SK-N-SH (cell line): Measurements from ENCODE around the gene TPMT. TPM values are rescaled to one million over a fixed set of nuclear protein-coding genes. Genes with fewer than 3 reads are reported as not detected.

ENCODE experiments used
- CTCF ChIA-PET: fragments of 300-600, 350-600 bp; formaldehyde crosslinking; extraction: SDS; loops from one replicate; lab custom pipeline; 2021; lab: Yijun Ruan, JAX
- POLR2A ChIA-PET: fragments of 350-600 bp; sonication (Branson Sonifier 250); formaldehyde crosslinking; extraction: SDS; loops from one replicate; lab custom pipeline; 2020; ENCODE audit warnings: antibody characterized with exemption, inconsistent platforms; lab: Yijun Ruan, JAX
- DNase-seq: peaks from one replicate; pipeline ENCODE4 v3.0.0; 2012
- H2AFZ ChIP-seq: fragments of 200-600 bp; sonication (generic); 2 replicates; pipeline ENCODE4 v1.8.1; 2016; ENCODE audit warnings: antibody characterized with exemption, mild to moderate bottlenecking, low read depth
- H3F3A ChIP-seq: fragments of 200-600 bp; sonication (generic); replicated peaks from 2 replicates; pipeline ENCODE3; 2016; ENCODE audit warnings: antibody characterized with exemption, mild to moderate bottlenecking; ENCODE audit not compliant: insufficient read depth
- H3K27ac ChIP-seq, 2 experiments: fragments of 200-500 bp in 1 of 2; fragments of 200-600 bp in 1 of 2; sonication (Bioruptor generic) in 1 of 2; sonication (generic), shearing (Covaris generic) in 1 of 2; 2 replicates each; pipeline versions ENCODE4 v1.5.1 to v1.6.1; 2014 to 2016; ENCODE audit warnings: low read depth in 2 of 2, inconsistent platforms in 1 of 2, low read length in 1 of 2, mild to moderate bottlenecking in 1 of 2, mixed read lengths in 1 of 2
- H3K27me3 ChIP-seq: fragments of 200-600 bp; sonication (generic), shearing (Covaris generic); 2 replicates; pipeline ENCODE4 v1.6.1; 2016; ENCODE audit warnings: mixed run types; ENCODE audit not compliant: insufficient read depth
- H3K36me3 ChIP-seq, 2 experiments: fragments of 200-500 bp in 1 of 2; fragments of 200-600 bp in 1 of 2; sonication (Bioruptor generic) in 1 of 2; sonication (generic) in 1 of 2; replicated peaks in 1 of 2; 2 replicates each; pipeline versions ENCODE3 to v1.5.1; 2014 to 2016; ENCODE audit warnings: low read length in 1 of 2, mild to moderate bottlenecking in 1 of 2; ENCODE audit not compliant: insufficient read depth in 2 of 2, control insufficient read depth in 1 of 2
- H3K4me1 ChIP-seq, 2 experiments: fragments of 200-500 bp in 1 of 2; fragments of 200-600 bp in 1 of 2; sonication (Bioruptor generic) in 1 of 2; sonication (generic), shearing (Covaris generic) in 1 of 2; 2 replicates each; pipeline versions ENCODE4 v1.5.1 to v1.6.1; 2014 to 2016; ENCODE audit warnings: low read depth in 1 of 2, low read length in 1 of 2, mixed run types in 1 of 2; ENCODE audit not compliant: insufficient read depth in 2 of 2, control insufficient read depth in 1 of 2
- H3K4me2 ChIP-seq: fragments of 200-600 bp; sonication (generic), shearing (Covaris generic); 2 replicates; pipeline ENCODE4 v1.6.1; 2017; ENCODE audit warnings: mixed run types
- H3K4me3 ChIP-seq, 2 experiments: fragments of 200-500 bp in 1 of 2; fragments of 200-600 bp in 1 of 2; sonication (Bioruptor generic) in 1 of 2; sonication (generic), shearing (Covaris generic) in 1 of 2; 2 replicates each; pipeline versions ENCODE4 v1.5.1 to v1.8.1; 2014 to 2016; ENCODE audit warnings: low read depth in 2 of 2, inconsistent platforms in 1 of 2, low read length in 1 of 2, mild to moderate bottlenecking in 1 of 2, mixed read lengths in 1 of 2, moderate library complexity in 1 of 2
- H3K79me2 ChIP-seq: fragments of 200-600 bp; sonication (generic); 2 replicates; pipeline ENCODE4 v1.8.1; 2017; ENCODE audit warnings: mild to moderate bottlenecking; ENCODE audit not compliant: insufficient read depth
- H3K9ac ChIP-seq: fragments of 200-600 bp; sonication (generic); 2 replicates; pipeline ENCODE4 v1.6.1; 2017; ENCODE audit warnings: mixed run types
- H3K9me2 ChIP-seq: fragments of 200-600 bp; sonication (generic); 2 replicates; pipeline ENCODE4 v1.6.1; 2017; ENCODE audit warnings: mixed run types
- H3K9me3 ChIP-seq: fragments of 200-600 bp; sonication (generic); 2 replicates; pipeline ENCODE4 v1.6.1; 2017; ENCODE audit warnings: mixed run types, mild to moderate bottlenecking, moderate library complexity
- H4K20me1 ChIP-seq: fragments of 200-600 bp; sonication (generic); 2 replicates; pipeline ENCODE4 v1.6.1; 2017; ENCODE audit warnings: mild to moderate bottlenecking, mixed run types; ENCODE audit not compliant: insufficient read depth
- CHD2 ChIP-seq: fragments of 150-350 bp; IDR thresholded peaks from 2 replicates; pipeline ENCODE4 v1.6.1; 2018; ENCODE audit warnings: low read length; ENCODE audit not compliant: partially characterized antibody
- CTCF ChIP-seq: fragments of 200-600 bp; sonication (generic); IDR thresholded peaks from 2 replicates; pipeline ENCODE4 v1.6.1; 2017; ENCODE audit warnings: antibody characterized with exemption, mild to moderate bottlenecking, moderate library complexity
- FOXM1 ChIP-seq: IDR thresholded peaks from 2 replicates; pipeline ENCODE4 v1.4.0; 2012; ENCODE audit warnings: low read depth, mild to moderate bottlenecking
- GABPA ChIP-seq: IDR thresholded peaks from 2 replicates; pipeline ENCODE4 v1.4.0; 2012; ENCODE audit warnings: low read depth, mild to moderate bottlenecking
- IRF3 ChIP-seq: fragments of 150-350 bp; IDR thresholded peaks from 2 replicates; pipeline ENCODE4 v1.6.1; 2016; ENCODE audit warnings: mild to moderate bottlenecking, low read depth, low read length
- MXI1 ChIP-seq: IDR thresholded peaks from 2 replicates; pipeline ENCODE4 v1.6.1; 2012; ENCODE audit warnings: mild to moderate bottlenecking, low read depth, low read length, improper control_type of control experiment
- NFIC ChIP-seq: IDR thresholded peaks from 2 replicates; pipeline ENCODE4 v1.4.0; 2012; ENCODE audit warnings: borderline replicate concordance
- NRF1 ChIP-seq: IDR thresholded peaks from 2 replicates; pipeline ENCODE4 v1.6.1; 2012; ENCODE audit warnings: low read depth, mild to moderate bottlenecking, low read length
- TAF1 ChIP-seq: IDR thresholded peaks from 2 replicates; pipeline ENCODE4 v1.6.1; 2012; ENCODE audit warnings: low read depth, mild to moderate bottlenecking, low read length, moderate library complexity, borderline replicate concordance
- ZBTB33 ChIP-seq: IDR thresholded peaks from 2 replicates; pipeline ENCODE4 v1.4.0; 2012; ENCODE audit warnings: low read depth, borderline replicate concordance
- WGBS: methylation state at CpG from one replicate; pipeline ENCODE4 v1.1.6; 2017; ENCODE audit warnings: low lambda C conversion rate; 5-methylcytosine and 5-hydroxymethylcytosine counted together
- polyA plus RNA-seq, 3 experiments: library from polyadenylated mRNA; depleted of rRNA; stranded (reverse); fragments of >200 nt; gene quantifications; 2 replicates each; pipeline ENCODE4 v1.2.3, GENCODE V29; 2012
- TF ChIP-seq, protein P1 (sequence below): IDR thresholded peaks from 2 replicates; pipeline ENCODE4; 2012
- TF ChIP-seq, protein P2 (sequence below): IDR thresholded peaks from 2 replicates; pipeline ENCODE4 v1.4.0; 2012; ENCODE audit warnings: low read depth, borderline replicate concordance

Gene TPMT
- polyA plus RNA-seq, 1 of the 3 experiments (the other 2 are of a cell fraction): 8.1 TPM

- Histone ChIP-seq H4K20me1 (no peaks in the 10 kb centered on the region), H3K4me3 (no peak overlapping the region), H3K27ac (no peak overlapping the region), H3K27me3 (no peaks in the 10 kb centered on the region), H3K9ac (no peak overlapping the region), H3K4me2 (no peak overlapping the region), H2AFZ (no peak overlapping the region), H3K79me2 (no peaks in the 10 kb centered on the region), H3K4me1 (no peaks in the 10 kb centered on the region), H3F3A (no peaks in the 10 kb centered on the region), H3K9me3 (peaks cover 26% of the 10 kb centered on the region; the same call in 1 of the 2 replicates), H3K9me2 (no peaks in the 10 kb centered on the region), H3K36me3 (no peaks in the 10 kb centered on the region)
- ChIA-PET CTCF (no interaction called here), POLR2A (no interaction called here)
- no peak for TF ChIP-seq CHD2
- TF ChIP-seq CTCF: no peak
- DNase-seq: no peak
- 33% methylated on average over 1 of the region's 1 CpG for WGBS
Observed at GRCh38 chr6:18107061-18107460, 47.8 kb downstream of the TPMT start.

DNA sequence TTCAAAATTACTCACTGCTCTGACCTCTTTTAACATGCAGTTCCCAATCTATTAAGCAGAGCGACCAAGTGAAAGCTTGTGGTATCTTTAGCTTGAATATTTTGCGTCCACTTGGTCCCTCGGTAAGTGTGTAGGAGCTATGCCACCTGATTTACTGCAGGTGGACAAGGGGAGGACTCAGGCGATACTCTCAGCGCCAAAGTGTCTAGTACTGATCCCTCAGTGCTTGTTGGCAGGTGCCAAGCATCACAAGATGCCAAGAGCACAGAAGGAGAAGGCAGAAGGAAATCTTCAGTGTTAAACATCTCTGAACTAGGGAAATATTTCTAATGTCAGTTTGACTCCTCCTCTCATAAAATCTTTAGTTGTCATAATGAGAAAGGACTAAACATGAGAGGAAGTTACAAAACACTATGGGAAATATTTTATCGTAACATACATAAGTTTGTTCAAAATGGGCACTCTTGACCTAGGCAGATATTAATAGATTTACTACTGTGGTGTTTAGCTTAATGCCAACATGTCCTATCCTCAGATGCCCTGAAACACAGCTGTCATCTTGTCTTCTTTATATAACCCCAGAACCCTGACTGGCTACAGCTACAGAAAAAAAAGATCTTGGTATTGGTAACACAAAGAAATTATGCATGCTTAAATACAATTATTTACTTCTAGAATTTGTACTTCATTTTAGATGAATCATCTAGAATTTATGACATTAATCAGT is 51.9 kb downstream of the TPMT start:
- DNase-seq: no peak
- WGBS: 85% methylated on average over 6 of the region's 6 CpGs
- Histone ChIP-seq H3K4me3 (no peak overlapping the region), H3K4me2 (no peak overlapping the region), H3K36me3 (no peaks in the 10 kb centered on the region), H3K9me2 (no peaks in the 10 kb centered on the region), H3K9me3 (peaks cover 21% of the 10 kb centered on the region; the same call in 1 of the 2 replicates), H4K20me1 (no peaks in the 10 kb centered on the region), H3K27ac (no peak overlapping the region), H3K27me3 (no peaks in the 10 kb centered on the region), H2AFZ (no peak overlapping the region), H3K9ac (no peak overlapping the region), H3K79me2 (no peaks in the 10 kb centered on the region), H3F3A (no peaks in the 10 kb centered on the region), H3K4me1 (no peaks in the 10 kb centered on the region)
- TF ChIP-seq FOXM1: no peak
- ChIA-PET POLR2A (no interaction called here), CTCF (no interaction called here)

- peaks cover 12% of the 10 kb centered on the region; the same call in 1 of the 2 replicates for H3K9me3 ChIP-seq
- H3K9ac ChIP-seq: no peak overlapping the region
- ChIA-PET CTCF (interaction anchor here (1.0 to 1.5 kb wide), 2 partner anchors 11 to 14 kb away, joined by 3 read pairs; no protein-coding TSS in a partner anchor), POLR2A (no interaction called here)
- H3K27me3 ChIP-seq: no peaks in the 10 kb centered on the region
- no peaks in the 10 kb centered on the region for H3K36me3 ChIP-seq
- no peak overlapping the region for H3K4me3 ChIP-seq
- no peak overlapping the region for H3K27ac ChIP-seq
- no peaks in the 10 kb centered on the region for H3K79me2 ChIP-seq
- no peaks in the 10 kb centered on the region for H4K20me1 ChIP-seq
- no peak overlapping the region for H2AFZ ChIP-seq
- H3F3A ChIP-seq: no peaks in the 10 kb centered on the region
- 68% methylated on average over 2 of the region's 2 CpGs for WGBS
- no peaks in the 10 kb centered on the region for H3K9me2 ChIP-seq
- DNase-seq: no peak
- no peak overlapping the region for H3K4me2 ChIP-seq
- no peaks in the 10 kb centered on the region for H3K4me1 ChIP-seq
- TF ChIP-seq, protein P1, sequence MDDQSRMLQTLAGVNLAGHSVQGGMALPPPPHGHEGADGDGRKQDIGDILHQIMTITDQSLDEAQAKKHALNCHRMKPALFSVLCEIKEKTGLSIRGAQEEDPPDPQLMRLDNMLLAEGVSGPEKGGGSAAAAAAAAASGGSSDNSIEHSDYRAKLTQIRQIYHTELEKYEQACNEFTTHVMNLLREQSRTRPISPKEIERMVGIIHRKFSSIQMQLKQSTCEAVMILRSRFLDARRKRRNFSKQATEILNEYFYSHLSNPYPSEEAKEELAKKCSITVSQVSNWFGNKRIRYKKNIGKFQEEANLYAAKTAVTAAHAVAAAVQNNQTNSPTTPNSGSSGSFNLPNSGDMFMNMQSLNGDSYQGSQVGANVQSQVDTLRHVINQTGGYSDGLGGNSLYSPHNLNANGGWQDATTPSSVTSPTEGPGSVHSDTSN: no peak
- TF ChIP-seq MXI1: no peak
- TF ChIP-seq IRF3: no peak
- TF ChIP-seq NFIC: no peak
- TF ChIP-seq GABPA: no peak
- TF ChIP-seq, protein P2, sequence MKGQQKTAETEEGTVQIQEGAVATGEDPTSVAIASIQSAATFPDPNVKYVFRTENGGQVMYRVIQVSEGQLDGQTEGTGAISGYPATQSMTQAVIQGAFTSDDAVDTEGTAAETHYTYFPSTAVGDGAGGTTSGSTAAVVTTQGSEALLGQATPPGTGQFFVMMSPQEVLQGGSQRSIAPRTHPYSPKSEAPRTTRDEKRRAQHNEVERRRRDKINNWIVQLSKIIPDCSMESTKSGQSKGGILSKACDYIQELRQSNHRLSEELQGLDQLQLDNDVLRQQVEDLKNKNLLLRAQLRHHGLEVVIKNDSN: no peak
- no peak for TF ChIP-seq ZBTB33
- no peak for TF ChIP-seq TAF1
- TF ChIP-seq NRF1: no peak
Observed at GRCh38 chr6:18101873-18102272, 53.0 kb downstream of the TPMT start.
